Measurements from ENCODE around the gene ERC2.

- TF ChIP-seq, protein P1, sequence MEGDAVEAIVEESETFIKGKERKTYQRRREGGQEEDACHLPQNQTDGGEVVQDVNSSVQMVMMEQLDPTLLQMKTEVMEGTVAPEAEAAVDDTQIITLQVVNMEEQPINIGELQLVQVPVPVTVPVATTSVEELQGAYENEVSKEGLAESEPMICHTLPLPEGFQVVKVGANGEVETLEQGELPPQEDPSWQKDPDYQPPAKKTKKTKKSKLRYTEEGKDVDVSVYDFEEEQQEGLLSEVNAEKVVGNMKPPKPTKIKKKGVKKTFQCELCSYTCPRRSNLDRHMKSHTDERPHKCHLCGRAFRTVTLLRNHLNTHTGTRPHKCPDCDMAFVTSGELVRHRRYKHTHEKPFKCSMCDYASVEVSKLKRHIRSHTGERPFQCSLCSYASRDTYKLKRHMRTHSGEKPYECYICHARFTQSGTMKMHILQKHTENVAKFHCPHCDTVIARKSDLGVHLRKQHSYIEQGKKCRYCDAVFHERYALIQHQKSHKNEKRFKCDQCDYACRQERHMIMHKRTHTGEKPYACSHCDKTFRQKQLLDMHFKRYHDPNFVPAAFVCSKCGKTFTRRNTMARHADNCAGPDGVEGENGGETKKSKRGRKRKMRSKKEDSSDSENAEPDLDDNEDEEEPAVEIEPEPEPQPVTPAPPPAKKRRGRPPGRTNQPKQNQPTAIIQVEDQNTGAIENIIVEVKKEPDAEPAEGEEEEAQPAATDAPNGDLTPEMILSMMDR (IDR thresholded peaks at IDR 0.05), result no peak
- no peak for TF ChIP-seq POLR2A (IDR thresholded peaks at IDR 0.05)
- TF ChIP-seq EP300 (IDR thresholded peaks at IDR 0.05), result no peak
Observed at GRCh38 chr3:55501905-55502304, 966.4 kb downstream of the ERC2 start.

Measured in upper lobe of left lung (tissue), 4 donors.